ENCODE data around the gene TPD52L2.
"Not testable (repeated sequence)": the region's sequence is repeated elsewhere in the genome, so short reads cannot be mapped to it uniquely, and the experiment has no call there.

TPD52L2 gene

DNA sequence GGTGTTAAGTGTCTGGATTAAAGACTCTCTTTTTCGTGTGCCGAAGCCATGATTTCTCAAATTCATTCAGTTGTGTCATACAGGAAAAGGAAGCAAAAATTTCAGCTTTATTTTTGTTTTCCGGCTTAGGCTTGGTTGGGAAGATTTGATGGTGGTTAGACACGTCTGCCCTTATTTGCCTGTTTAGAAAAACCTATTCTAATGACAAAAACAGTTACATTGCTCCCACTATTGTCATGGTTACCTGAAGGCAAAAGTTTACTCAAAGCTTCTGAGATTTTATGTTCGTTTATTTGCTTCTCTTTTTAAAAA, 30.8 kb downstream of the TPD52L2 start:
- no peak for DNase-seq (ENCODE audit: low spot score)

DNA sequence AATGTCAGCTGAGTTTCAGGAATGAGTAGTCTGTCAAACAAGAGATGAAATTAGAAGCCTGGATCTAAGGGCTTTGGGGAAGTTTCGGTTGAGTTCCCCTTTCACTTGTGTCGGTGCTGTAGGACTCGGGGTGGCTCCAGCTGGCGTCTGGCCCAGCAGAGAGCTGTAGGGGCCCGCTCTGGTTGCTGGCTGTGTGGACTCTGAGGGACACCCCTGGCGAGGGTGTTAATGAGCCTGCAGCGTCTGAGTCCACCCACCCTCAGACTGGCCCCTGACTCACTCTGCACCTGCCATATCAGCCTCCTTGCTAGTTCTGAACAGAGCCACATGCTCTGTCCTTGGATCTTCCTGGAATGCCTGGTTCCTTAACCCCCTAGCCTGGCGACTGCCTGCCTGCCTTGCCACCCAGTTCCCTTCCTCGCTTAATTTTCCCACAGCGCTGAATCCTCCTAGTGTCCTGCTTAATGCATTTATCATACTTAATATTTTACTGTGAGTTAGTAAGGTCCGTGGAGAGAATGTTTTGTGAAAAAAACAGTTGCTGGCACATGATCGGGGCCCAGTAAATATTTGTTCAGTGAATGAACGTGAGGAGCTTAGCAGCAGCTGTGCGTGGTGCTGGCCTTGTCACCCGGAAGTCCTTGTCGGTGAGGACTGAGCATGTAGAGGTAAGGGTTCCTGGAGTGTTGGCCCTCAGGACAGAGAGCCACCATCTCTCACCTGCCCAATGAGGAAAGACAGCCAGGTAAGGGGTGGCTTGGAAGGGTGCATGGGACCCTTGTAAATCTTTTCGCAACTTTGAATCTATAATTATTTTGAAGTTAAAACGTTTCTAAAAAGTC, 31.4 kb downstream of the TPD52L2 start:
- DNase-seq (ENCODE audit: low spot score), result peak; percentile 27

DNA sequence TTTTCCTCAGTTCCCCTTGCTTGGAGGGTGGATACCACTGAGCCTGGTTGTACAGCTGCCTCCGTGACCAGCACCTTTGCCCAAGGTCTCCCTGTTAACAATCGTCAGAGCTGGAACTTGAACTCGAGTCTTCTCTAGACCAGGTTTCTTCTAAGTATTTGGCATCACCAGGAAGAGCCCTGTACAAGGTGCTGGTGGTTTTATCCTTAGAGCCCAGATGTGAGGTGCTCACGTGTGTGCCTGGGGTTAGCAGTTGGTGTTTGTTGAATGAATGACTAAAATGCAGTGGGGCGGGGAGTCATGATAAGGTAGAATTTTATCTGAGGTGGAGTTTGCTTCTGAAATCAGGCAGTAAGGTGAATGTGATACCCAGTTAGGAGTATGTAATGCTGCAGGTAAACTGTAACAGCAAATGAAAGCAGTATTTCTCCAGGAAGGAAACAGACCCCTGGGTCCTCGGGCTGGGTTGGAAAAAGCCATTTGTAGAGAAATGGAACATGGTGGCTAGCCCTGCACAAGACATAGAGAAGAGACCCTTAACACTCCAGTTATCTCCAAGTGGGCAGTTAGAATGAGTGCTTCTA, 33.0 kb downstream of the TPD52L2 start:
- no peak for DNase-seq (ENCODE audit: low spot score)

DNA sequence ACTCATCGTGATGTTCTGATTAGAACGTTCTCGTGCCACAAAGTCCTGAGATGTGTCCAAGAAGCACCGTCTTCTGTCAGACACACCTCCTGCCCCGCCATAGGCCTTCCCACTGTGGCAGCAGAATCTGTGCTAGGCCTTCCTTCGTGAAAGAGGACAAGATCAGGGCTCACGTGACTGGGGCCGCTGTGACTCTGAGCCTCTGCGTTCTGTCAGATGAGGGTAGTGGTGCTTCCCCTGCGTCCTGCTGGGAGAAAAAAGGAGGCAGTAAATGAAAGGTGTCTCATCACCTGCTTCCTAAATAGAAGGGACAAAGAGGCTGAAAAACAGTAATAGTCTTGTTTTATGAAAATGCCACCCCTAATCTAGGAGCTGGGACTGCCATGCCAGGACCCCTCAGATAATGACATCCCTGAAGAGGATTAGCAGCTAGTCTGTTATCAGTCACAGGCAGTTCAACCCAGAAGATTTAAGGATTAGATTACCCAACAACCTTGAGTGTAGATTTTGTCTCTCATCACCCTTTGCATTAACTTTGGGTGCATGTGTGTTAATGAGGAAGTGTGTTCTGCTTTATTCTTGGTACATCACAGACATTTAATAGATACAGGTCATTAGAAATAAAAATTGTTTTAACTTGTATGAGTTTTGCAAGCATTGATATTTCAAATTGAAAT, 34.0 kb downstream of the TPD52L2 start:
- no peak for DNase-seq (ENCODE audit: low spot score)

DNA sequence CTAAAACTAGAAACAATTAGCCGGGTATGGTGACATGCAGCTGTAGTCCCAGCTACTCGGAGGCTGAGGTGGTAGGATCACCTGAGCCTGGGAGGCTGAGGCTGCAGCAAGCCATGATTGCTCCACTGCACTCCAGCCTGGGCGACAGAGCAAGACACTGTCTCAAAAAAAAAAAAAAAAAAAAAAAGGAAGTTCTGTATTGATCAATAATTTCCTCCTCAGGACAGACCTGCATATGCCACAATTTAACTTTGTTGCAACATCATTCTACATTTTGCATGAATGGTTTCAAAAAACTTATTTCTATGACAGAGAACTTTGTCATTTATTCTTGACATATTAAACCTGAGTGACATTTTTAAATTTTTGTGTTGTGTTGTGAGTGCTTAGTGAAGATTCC, 35.3 kb downstream of the TPD52L2 start:
- no peak for DNase-seq (ENCODE audit: low spot score)

DNA sequence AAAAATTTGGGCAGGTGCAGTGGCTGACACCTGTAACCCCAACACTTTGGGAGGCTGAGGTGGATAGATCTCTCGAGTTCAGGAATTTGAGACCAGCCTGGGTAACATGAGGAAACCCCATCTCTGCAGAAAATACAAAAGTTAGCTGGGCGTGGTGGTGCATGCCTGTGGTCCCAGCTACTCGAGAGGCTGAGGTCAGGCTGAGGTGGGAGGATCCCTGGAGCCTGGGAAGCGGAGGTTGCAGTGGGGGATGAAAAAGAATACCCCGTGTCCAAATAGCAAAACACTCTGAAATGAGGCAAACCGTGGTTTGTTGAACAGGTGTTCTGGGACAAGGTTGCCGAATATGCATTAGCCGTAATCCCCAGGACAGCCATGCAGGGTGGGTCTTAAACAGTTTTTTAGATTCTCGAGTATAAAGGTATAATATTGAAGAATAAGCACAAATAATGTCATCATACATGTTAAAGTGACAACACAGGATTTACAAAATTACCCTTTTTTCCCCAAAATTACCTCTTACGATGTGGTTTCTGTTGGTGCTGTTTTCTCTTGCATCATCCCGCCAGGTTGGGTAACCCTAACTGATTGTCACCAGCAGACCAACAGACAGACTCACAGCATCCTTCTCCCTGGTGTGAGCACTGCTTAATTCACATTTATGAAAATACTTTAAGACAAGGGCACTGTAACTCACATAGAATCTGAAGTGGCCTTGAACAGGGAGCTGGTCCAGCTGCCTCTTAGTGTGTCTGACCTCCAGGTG, 38.9 kb downstream of the TPD52L2 start:
- DNase-seq (ENCODE audit: low spot score), result no peak

DNA sequence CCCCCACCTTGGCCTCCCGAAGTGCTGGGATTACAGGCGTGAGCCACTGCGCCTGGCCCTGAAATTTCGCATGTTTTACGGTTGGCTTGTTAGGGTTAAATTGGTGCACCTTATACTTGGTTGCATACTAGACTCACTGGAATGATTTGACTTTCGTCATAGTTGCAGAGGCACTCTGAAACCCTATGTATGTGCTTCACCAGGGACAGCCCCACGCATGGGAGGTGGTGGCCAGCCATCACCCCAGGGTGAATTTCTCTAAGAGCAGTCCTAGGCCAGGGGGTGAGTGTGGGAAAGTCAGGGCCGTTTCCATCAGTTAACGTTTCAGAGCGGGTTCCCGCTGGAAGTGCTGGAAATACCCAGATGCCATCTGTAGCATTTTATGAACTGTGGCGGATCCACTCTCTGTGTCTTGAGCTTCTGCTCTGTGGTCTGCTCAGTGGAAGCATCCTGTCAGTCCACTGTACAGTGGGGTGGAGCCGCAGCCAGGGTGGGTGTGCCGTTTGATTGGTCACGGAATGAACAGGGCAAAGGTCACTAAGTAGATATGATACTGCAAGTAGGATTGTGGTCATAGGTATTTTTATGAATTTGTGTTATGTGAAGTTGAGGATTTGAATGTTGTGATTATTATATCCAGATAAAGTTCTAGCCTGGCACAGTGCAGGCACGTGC, 43.1 kb downstream of the TPD52L2 start:
- no peak for DNase-seq (ENCODE audit: low spot score)

DNA sequence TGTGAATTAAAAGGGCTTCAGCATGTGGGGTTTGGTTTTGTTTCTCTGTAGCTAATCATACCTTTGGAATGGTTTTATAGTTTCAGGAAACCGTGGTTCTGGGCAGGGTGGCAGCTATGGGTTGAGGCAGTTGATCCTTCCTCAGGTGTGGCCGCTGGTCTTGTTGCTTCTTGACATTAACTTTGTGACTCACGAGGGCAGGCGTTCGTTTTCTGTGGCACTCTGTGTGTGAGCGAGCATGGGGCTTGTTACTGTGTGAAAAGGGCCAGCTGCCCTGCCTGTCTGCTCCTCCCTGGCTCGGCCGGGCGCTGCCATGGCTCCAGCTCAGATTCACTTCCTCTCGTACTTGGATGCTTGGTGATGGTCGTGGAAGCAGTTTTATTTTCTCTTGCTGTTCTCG, 46.1 kb downstream of the TPD52L2 start:
- DNase-seq (ENCODE audit: low spot score), result peak; percentile 22

DNA sequence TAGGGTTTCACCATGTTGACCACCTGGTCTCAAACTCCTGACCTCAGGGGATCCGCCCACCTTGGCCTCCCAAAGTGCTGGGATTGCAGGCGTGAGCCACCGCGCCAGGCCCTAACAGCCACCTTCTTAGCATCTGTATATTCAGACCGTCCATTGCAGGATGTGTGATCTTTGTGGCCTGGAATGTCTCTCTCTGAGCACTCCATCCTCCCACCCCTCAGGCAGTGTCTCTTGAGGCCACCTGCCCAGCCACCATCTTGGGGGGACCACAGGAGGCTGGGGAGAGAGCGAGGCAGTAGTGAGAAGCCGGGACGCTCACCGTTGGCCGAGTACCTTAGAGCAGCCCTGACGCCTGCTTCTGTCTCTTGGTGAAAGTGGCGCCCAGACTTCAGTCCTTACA, 48.7 kb downstream of the TPD52L2 start:
- DNase-seq (ENCODE audit: low spot score), result no peak

DNA sequence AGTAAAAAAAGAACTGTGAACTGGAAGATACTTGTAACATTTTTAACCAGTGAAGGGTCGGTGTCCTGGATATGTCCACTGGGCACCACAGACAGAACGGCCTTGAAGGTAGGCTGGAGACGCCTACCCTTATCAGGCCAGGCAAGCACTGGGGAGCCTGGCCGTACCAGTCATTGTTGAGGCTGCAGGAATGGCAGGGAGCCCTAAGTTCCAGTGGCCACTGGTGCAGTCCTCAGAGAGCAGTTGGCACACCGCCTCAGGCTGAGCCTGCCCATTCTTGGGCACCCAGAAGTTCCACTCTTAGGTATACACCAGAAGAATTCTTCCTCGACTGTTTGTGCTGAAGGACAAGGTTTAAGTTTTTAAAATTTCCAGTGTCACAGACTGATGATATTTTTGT, 50.4 kb downstream of the TPD52L2 start:
- DNase-seq (ENCODE audit: low spot score), result no peak

DNA sequence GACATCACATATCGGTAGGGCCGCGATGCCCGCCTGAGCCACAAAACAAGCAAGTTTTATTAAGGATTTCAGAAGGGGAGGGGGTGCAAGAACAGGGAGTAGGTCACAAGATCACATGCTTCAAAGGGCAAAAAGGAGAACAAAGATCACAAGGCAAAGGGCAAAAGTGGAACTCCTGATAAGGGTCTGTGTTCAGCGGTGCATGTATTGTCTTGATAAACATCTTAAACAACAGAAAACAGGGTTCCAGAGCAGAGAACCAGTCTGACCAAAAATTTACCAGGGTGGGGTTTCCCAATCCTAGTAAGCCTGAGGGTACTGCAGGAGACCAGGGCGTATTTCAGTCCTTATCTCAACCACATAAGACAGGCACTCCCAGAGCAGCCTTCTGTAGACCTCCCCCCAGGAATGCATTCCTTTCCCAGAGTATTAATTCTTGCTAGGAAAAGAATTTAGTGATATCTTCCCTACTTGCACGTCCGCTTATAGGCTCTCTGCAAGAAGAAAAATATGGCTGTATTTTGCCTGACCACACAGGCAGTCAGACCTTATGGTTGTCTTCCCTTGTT, 51.4 kb downstream of the TPD52L2 start:
- not testable (repeated sequence) for DNase-seq (ENCODE audit: low spot score)

DNA sequence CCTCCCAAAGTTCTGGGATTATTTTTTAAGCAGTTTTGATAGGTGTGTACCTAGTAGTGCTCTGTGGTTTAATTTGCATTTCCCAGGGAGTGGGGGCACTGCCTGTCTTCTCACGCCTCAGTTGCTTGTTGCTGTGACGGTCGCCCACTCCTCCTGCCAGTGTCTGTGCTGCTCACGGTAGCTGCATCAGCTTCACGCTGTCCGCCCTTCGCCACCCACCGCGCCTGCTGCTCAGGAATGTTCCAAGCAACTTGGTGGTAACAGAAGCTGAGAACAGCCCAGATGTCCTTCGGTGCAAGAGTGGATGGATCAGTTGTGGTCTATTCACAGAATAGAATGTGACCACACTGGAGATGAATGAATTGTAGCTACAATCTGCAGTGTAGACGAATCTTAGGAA, 52.7 kb downstream of the TPD52L2 start:
- DNase-seq (ENCODE audit: low spot score), result no peak

DNA sequence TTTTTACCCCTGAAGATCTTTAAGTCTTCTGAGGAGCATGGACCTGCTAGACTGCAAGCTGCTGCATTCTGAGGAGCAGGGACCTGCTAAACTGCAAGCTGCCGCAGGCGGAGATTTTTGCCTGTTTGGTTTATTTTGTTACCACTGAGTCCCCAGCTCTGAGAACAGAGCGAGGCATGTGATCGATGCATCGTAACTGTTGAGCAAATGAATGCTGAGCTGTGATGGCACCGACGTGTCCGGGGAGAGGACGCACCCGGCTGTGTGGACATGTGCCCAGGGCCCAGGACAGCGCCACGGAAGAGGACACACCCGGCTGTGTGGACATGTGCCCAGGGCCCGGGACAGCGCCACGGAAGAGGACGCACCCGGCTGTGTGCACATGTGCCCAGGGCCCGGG, 54.1 kb downstream of the TPD52L2 start:
- no peak for DNase-seq (ENCODE audit: low spot score)

DNA sequence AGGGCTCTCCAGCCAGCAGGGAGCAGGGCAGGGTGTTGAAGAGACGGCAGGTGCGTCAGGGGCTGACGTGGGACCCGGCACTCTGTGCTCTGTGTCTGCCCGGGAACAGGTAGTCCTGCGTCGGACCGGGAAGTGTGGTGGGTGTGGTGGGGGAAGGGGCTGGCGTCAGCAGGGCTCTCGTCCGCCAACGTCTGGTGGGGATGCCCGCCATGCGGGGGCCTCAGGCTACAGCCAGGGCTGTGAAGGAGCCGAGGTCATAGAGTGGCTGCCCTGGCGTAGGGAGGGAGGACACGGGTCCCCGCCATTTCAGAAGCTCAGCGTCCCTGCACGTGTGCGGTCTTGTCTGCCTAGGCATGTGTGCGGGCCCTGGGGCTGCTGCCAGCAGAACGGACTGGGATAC, 55.2 kb downstream of the TPD52L2 start:
- no peak for DNase-seq (ENCODE audit: low spot score)

DNA sequence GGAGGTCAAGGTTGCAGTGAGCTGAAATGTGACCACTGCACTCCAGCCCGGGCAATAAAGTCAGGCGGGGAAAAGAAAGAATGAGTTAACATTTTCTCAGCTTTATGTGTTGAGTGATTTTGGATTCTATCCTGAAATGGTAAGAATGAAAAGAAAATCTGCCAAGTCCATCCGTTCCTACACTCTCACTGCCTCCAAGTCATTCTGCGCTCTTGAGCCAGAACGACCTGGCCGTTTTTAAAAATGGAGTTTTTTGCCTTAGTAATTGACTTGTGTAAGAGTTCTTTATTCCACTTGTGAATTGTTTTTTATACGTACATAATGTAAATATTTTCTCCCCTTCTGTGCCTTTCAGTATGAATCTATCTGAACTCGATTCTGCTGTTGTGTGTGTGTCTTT, 58.6 kb downstream of the TPD52L2 start:
- DNase-seq (ENCODE audit: low spot score), result no peak

DNA sequence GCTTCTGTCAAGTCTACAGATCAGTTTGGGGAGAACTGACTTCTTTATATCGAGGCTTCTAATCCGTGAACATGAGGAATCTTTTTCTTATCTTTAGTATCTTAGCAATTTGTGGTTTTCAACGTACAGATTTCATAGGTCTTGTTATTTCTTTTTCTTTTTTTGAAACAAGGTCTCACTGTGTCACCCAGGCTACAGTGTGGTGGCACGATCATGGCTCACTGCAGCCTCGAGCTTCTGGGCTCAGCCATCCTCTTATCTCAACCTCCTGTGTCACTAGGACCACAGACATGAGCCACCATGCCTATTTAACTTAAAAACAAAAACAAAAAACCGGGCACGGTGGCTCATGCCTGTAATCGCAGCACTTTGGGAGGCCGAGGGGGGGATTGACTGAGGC, 59.2 kb downstream of the TPD52L2 start:
- DNase-seq (ENCODE audit: low spot score), result no peak

DNA sequence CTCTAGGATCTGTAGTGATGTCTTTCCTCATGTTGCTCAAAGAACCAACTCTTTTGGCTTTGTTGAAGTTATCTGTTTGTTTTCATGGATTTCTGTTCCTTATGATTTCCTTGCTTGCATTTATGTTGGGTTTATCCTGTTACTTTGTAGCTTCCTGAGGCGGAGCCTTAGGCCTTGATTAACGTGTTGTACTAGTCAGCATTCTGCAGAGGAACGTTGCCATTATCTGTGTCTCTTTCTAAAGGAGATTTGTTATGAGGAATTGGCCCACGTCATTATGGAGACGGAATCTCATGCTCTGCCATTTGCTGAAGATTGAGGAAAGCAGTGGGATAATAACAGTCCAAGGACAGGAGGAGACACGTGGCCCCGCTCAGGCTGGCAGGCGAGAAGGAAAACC, 61.2 kb downstream of the TPD52L2 start:
- DNase-seq (ENCODE audit: low spot score), result no peak

DNA sequence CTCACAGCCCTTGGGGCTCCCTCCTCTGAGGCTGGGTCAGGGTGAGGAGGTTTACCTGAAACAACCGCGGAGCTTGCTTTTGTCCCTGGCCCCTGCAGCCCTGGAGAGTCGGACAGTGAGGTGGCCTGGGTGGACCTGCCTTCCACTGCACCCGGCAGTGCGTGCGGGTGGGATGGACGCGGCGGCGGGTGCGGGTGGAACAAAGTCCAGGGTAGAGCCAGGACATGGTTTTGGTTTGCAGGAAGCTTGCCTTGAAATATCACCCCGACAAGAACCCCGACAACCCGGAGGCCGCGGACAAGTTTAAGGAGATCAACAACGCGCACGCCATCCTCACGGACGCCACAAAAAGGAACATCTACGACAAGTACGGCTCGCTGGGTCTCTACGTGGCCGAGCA, 64.0 kb downstream of the TPD52L2 start:
- DNase-seq (ENCODE audit: low spot score), result no peak

DNA sequence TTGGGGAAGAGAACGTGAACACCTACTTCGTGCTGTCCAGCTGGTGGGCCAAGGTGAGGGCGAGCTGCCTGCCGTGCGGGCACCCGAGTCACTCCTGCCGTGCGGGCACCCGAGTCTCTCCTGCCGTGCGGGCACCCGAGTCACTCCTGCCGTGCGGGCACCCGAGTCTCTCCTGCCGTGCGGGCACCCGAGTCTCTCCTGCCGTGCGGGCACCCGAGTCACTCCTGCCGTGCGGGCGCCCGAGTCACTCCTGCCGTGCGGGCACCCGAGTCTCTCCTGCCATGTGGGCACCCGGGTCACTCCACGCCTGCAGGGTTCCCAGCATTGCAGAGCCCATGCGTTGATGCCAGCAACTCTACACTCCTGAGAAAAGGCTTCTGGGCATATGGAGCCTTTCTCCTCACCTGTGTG, 64.4 kb downstream of the TPD52L2 start:
- not testable (repeated sequence) for DNase-seq (ENCODE audit: low spot score)

DNA sequence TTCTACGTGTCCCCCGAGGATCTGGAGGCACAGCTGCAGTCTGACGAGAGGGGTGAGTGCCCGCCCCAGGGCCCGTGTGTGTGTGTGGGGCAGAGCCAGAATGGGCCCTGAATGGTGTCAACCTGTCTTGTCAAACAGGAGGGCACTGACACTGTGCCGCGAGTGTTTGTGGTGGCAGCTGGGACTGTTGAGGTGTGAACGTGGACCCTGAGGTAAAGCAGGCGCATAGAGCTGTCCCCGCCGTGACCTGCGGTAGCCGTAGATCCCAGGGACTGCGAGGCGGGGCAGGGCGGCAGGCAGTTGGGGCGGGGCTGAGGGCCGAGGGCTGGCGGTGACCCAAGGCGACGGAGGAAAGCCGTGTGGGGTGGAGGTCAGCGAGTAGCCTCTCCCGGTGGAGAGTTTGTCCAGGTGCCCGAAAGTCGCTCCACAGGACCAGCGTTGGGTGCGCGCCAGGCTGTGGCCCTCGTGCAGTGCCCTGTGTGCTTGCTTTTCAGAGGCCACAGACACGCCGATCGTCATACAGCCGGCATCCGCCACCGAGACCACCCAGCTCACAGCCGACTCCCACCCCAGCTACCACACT, 66.0 kb downstream of the TPD52L2 start:
- DNase-seq (ENCODE audit: low spot score), result no peak

DNA sequence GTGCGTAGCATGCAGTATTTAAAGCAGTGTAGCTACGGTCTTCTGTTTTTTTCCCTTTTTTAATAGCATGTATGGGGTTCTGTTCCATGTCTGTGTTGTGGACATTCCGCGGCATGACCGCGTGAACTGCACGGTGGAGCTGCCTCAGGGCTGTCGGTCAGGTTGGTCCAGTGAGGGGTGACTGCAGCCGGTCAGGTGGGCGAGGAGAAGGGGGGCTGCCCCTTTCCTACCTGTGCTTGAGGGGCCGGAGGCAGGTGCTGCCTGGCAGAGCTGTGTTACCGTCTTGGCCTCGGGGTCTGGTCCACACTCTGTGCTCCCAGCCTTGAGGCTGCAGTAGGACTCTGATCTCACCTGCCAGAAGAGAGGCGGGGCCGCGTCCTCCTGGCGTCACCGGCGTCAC, 66.7 kb downstream of the TPD52L2 start:
- DNase-seq (ENCODE audit: low spot score), result no peak

Measured in AG08395 (cell line).